GM18909 (cell line): ENCODE data around the gene TSPAN11.

Experiments used
- ATAC-seq: cut with Tn5 transposase; IDR thresholded peaks from one replicate; pipeline ENCODE4 v1.9.1; 2021; ENCODE audit warnings: mild to moderate bottlenecking; ENCODE audit not compliant: unreplicated experiment, poor library complexity

Gene TSPAN11

GRCh38 chr12:30975581-30975980 lies 49.0 kb downstream of the TSPAN11 start:
- ATAC-seq, result no peak

GRCh38 chr12:30976206-30976605 lies 49.7 kb downstream of the TSPAN11 start:
- no peak for ATAC-seq

DNA sequence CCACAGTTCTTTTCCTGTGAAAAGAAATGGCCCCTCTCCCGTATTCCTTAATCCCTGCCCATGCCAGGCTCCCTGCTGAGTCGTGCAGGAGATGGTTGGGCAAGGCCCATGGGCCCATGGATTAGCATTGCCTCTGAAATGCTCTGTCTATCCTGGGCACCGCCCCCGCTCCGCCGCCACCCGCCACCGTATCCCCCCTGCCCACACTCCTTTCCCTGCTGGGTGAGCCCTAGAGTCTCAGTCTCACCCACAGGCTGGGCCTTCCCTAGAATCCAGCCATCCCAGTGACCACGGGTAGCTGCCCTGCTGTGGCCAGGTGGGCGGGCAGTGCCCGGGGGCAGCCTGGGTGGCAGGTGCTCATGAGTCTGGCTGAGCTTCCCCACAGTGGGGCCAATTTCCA lies 50.6 kb downstream of the TSPAN11 start:
- no peak for ATAC-seq

GRCh38 chr12:30977537-30978349 lies 51.2 kb downstream of the TSPAN11 start:
- no peak for ATAC-seq

DNA sequence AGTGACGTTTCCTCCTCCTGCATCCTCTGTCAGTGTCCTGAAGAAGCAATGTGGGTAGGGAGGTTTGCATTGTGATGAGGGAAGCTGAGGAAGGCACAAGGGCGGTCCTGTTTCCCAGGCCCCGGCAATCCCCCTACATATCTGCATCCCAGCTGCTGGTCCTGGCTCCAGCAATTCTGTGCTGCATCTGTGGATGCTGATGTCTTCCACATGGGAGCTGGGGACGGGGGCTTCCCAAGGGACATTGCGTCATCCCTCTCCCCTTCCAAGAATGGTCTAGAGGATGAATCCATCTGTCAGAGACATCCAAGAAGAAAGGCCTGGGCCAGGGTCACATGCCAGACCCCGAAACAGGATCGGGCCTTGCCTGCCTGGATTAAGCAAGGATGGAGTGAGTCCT lies 52.1 kb downstream of the TSPAN11 start:
- no peak for ATAC-seq

GRCh38 chr12:30979371-30980259 lies 53.1 kb downstream of the TSPAN11 start:
- no peak for ATAC-seq

DNA sequence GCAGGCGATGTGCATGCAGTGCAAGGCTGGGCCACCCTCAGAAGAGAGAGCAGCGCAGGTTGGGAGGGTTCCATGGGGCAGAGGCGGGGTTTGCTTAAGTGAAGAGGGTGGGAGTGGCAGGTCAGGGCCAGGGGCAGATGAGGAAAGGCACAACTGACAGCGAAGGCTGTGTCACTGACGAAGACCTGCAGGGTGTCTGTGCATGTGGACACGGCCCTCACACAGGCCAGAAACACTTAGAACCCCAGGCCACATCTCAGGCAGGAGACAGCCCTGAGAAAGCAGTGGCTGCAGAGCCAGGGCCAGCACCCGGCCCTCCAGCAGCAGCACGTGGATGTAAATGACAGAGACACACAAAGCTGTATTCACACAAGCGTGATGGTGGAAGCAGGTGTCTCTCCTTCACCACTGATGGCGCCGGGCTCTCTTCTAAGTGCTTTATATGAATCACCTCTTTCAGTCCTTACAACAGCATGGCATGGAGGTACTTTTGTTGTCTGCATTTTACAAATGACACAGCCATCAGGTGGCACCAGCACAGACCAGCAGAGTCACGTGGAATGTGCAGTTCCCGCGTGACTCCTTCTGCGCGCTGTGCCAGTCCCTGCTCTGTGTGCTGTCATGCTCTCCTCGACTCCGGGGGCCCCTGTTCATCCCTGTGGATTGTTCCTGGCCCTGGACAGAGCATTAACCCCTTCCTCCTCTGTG lies 54.6 kb downstream of the TSPAN11 start:
- no peak for ATAC-seq

GRCh38 chr12:30982413-30982812 lies 55.9 kb downstream of the TSPAN11 start:
- ATAC-seq, result no peak

- ATAC-seq, result peak; percentile 68
These were observed 59.4 kb downstream of the TSPAN11 start for GRCh38 chr12:30985814-30986452.

GRCh38 chr12:30988086-30988485 lies 61.5 kb downstream of the TSPAN11 start:
- ATAC-seq, result no peak

- no peak for ATAC-seq
These were observed 62.2 kb downstream of the TSPAN11 start for GRCh38 chr12:30988646-30989286.

GRCh38 chr12:30989754-30990153 lies 63.2 kb downstream of the TSPAN11 start:
- ATAC-seq, result peak; percentile 50

DNA sequence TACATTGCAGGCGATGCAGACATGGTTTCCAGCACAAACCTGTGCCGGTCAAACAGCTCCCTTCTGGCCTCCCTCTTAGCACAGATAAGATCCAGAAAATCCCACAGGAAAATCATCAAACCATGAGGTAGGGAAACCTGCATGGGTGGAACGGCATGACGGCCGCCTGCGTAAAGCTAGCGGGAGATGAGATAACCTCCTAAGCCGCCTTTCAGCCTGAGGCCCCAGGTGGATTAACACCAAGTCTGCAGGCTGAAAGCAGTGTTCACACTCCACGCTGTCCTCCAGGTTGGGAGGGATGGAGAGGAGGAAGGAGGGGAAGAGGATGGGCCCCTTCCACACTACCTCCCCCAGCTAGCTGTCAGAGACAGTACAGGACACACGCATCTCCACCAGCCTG lies 63.8 kb downstream of the TSPAN11 start:
- no peak for ATAC-seq

DNA sequence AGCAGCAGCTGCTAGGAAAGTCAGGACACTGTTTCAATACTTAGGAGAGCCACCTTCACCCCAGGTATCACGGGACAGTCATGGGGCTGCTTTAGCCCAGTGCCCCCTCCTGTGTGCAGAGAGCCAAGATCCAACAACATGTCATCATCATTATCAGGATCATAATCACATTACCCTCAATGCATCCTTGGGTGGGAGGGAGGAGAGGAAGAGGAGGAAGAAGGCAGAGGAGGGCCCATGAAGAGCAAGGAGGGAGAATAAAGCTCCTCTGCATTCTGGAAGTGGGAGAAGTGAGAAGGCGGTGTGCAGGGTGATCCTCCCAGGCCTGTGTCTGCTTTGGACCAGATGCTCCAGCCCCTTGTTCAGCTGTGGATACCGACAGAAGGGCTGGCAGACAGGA lies 64.2 kb downstream of the TSPAN11 start:
- no peak for ATAC-seq

GRCh38 chr12:30991466-30991865 lies 64.9 kb downstream of the TSPAN11 start:
- no peak for ATAC-seq

- ATAC-seq, result no peak
These were observed 65.8 kb downstream of the TSPAN11 start for GRCh38 chr12:30992381-30992780.

GRCh38 chr12:30993766-30994165 lies 67.2 kb downstream of the TSPAN11 start:
- no peak for ATAC-seq

- ATAC-seq, result no peak
These were observed 67.7 kb downstream of the TSPAN11 start for GRCh38 chr12:30994274-30994673.

DNA sequence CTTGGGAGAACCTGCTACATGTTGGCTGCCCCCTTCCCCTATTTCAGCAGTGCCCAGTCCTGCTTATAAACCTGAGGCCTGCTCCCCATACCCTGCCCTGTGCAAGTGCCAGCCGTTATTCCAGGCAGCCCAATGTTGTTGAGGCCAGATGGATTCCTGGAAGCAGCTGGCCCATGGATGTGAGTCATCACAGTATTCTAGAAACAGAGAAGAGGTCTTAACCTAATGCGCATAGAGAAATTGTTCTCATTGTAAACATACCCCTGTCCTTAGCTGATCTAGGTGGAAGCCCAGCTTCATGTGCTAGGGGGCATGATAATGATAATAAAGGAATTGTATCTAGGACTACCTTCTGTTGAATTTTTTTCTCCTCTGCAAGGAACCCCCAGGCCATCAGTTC lies 69.7 kb downstream of the TSPAN11 start:
- no peak for ATAC-seq

DNA sequence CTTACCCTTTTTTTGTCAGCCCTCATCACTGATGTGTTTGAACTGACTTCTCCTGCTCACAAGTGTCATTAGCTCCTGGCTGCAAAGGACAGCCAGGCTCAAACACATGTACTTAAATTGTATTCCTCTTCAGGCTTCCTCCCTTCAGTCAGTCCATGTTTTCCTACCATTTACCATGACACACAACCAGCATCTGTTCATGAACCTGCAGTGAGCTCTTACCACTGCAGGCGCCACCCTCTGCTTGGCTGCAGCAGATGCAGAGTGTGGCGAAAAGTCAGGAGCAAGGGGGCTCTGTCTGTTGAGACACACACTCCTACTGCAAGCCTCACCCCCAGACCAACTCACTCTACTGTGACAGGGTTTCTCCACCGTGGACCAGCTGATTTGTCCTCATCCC lies 70.2 kb downstream of the TSPAN11 start:
- ATAC-seq, result no peak
